Epithelial cell of esophagus (primary cell): ENCODE results near the gene OR7A17.
A peak's percentile ranks its signal among the peaks of the same experiment; 100 is the strongest.

Experiments used
- DNase-seq: peaks from one replicate; pipeline ENCODE4 v3.0.0; 2010; ENCODE audit warnings: low read depth
- H3K4me3 ChIP-seq: 2 replicates; pipeline ENCODE4 v1.5.1; 2011; ENCODE audit warnings: mild to moderate bottlenecking, low read length, control low read depth
- TF ChIP-seq, protein P1 (sequence below): IDR thresholded peaks from 2 replicates; pipeline ENCODE4 v1.5.1; 2011; ENCODE audit warnings: low read depth, mild to moderate bottlenecking, low read length, control low read depth, inconsistent platforms; ENCODE audit not compliant: insufficient read depth; ENCODE audit errors: missing control alignments

Gene OR7A17

GRCh38 chr19:14890643-14891379, 4.9 kb upstream of the OR7A17 start:
- no peak for DNase-seq
- TF ChIP-seq, protein P1, sequence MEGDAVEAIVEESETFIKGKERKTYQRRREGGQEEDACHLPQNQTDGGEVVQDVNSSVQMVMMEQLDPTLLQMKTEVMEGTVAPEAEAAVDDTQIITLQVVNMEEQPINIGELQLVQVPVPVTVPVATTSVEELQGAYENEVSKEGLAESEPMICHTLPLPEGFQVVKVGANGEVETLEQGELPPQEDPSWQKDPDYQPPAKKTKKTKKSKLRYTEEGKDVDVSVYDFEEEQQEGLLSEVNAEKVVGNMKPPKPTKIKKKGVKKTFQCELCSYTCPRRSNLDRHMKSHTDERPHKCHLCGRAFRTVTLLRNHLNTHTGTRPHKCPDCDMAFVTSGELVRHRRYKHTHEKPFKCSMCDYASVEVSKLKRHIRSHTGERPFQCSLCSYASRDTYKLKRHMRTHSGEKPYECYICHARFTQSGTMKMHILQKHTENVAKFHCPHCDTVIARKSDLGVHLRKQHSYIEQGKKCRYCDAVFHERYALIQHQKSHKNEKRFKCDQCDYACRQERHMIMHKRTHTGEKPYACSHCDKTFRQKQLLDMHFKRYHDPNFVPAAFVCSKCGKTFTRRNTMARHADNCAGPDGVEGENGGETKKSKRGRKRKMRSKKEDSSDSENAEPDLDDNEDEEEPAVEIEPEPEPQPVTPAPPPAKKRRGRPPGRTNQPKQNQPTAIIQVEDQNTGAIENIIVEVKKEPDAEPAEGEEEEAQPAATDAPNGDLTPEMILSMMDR, result no peak

GRCh38 chr19:14889994-14890642, 4.2 kb upstream of the OR7A17 start:
- TF ChIP-seq, protein P1, result no peak
- DNase-seq, result no peak
- no peak overlapping the region for H3K4me3 ChIP-seq

More at GRCh38 chr19:14890643-14891379, 4.9 kb upstream of the OR7A17 start:
- H3K4me3 ChIP-seq, result no peak overlapping the region

DNA sequence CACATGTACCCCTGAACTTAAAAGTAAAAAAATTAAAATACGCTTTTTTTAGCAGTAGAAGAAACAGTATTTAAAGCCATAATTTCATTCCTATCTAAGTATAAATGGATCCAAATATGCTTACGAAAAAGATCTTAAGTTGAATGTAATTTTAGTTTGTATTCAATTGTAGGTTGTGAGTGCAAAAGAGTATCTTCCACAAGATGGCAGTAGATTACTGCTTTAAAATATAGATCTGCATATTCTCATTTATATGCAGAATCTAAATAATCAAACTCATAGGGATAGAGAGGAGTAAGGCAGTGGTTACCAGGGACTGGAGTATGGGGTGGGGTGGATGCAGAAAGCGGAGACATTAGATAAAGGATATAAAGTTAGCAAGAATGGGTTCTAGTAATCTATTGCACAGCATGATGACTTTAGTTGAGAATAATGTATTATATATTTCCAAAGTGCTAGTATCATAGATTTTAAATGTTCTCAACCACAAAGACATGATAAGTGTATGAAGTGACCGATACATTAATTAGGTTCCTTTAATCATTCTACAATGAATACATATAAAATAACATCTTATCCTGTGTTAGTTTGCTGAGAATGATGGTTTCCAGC, 14.2 kb downstream of the OR7A17 start:
- peak; percentile 6 for DNase-seq
- H3K4me3 ChIP-seq, result no peak overlapping the region
- TF ChIP-seq, protein P1, result peak; percentile 8

DNA sequence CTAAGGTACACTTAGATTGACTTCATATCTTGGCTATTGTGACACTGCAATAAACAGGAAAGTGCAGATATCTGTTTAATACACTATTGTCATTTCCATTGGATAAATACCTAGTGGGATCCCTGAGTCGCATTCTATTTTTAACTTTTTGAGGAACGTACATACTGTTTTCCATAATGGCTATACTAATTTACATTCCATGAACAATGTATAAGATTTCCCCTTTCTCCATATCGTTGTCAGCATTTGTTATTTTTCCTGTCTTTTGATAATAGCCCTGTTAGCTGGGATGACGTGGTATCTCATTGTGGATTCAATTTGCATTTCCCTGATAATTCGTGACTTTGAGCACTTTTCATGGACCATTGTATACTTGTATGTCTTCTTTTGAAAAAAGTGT, 17.4 kb downstream of the OR7A17 start:
- no peak for DNase-seq
- no peak overlapping the region for H3K4me3 ChIP-seq
- TF ChIP-seq, protein P1, result no peak

GRCh38 chr19:14848822-14849221, 37.1 kb downstream of the OR7A17 start, which contains the start of gene OR7A10:
OR7A10 (minus strand) TSS chr19:14848922; CDS start chr19:14841877, 7,045 bp downstream.
- DNase-seq, result no peak
- H3K4me3 ChIP-seq, result no peak within 1 kb of the TSS
- TF ChIP-seq, protein P1, result no peak

DNA sequence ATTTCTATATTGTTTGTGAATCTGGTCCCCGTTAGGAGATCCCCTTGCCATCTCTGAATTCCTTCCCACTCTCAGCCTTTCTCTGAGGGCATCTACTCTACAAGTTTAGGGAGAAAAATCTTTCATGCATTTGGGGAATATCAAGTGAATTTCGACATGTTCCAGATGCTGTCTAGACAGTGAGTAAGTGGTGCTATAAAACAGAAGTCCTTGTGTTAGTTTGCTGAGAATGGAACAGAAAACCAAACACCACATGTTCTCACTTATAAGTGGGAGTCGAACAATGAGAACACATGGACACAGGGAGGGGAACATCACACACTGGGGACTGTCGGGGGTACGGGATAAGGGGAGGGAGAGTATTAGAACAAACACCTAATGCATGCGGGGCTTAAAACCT, 42.4 kb downstream of the OR7A17 start:
- TF ChIP-seq, protein P1, result no peak
- DNase-seq, result no peak

More for the DNA sequence above, 42.4 kb downstream of the OR7A17 start:
- H3K4me3 ChIP-seq, result no peak overlapping the region
